GM12801 (cell line): ENCODE data around the gene TAAR8.

Experiments used
- CTCF ChIP-seq: IDR thresholded peaks from one replicate; pipeline ENCODE4 v1.5.1; 2011; ENCODE audit warnings: control low read depth; ENCODE audit not compliant: insufficient read length; ENCODE audit errors: extremely low read depth

TAAR8 gene

GRCh38 chr6:132584698-132585097 lies 32.2 kb downstream of the TAAR8 start:
- no peak for TF ChIP-seq CTCF

GRCh38 chr6:132587424-132587823 lies 35.0 kb downstream of the TAAR8 start:
- no peak for TF ChIP-seq CTCF

- TF ChIP-seq CTCF: no peak
Measured at GRCh38 chr6:132589454-132589853, 37.0 kb downstream of the TAAR8 start, which contains the start of gene TAAR5. Gene TAAR5 (minus strand): TSS chr6:132589741. CDS start chr6:132589686, 55 bp downstream.

DNA sequence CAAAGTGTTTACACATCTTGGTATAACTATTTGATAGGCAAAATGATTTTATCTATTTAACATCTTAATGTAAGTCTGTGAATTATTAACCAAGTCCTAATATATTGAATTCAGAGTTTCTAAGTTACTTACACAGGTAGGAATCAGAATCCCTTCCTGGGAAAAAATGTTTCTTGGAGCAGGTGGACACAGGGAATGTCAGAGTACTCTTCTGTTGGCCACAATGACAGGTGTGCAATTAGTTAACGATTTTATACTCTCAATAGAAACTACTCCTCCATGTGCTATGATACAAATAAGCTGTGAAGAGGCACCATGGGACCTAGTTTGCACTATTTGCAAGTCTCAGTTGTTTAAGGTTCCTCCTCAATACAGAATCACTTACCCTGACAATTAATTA lies 37.9 kb downstream of the TAAR8 start:
- TF ChIP-seq CTCF: no peak

- no peak for TF ChIP-seq CTCF
Measured at GRCh38 chr6:132592855-132593254, 40.4 kb downstream of the TAAR8 start.

- no peak for TF ChIP-seq CTCF
Measured at GRCh38 chr6:132596201-132596600, 43.7 kb downstream of the TAAR8 start.

GRCh38 chr6:132598473-132598872 lies 46.0 kb downstream of the TAAR8 start:
- no peak for TF ChIP-seq CTCF
